ENCODE measurements around the gene CFAP107. TPM values are rescaled to one million over a fixed set of nuclear protein-coding genes. Genes with fewer than 3 reads are reported as not detected.
"Not testable (repeated sequence)": the region's sequence is repeated elsewhere in the genome, so short reads cannot be mapped to it uniquely, and the experiment has no call there.

CFAP107 gene
- total and polyA plus RNA-seq, 2 donors from 2014 or later, result not detected

GRCh38 chr1:12717301-12717838 is 28.6 kb upstream of the CFAP107 start:
- FAIRE-seq, result no peak
- H3K27me3 ChIP-seq (ENCODE audit: control insufficient read depth, insufficient read depth, low read length), result no peaks in the 10 kb centered on the region
- no peaks in the 10 kb centered on the region for H3K36me3 ChIP-seq (ENCODE audit: control insufficient read depth in 2 of 3, insufficient read depth in 3 of 3, low read length in 3 of 3)
- no peaks in the 10 kb centered on the region for H3K4me1 ChIP-seq (ENCODE audit: control insufficient read depth in 2 of 3, insufficient read depth in 2 of 3, low read depth in 1 of 3, low read length in 3 of 3)
- TF ChIP-seq CTCF (IDR thresholded peaks at IDR 0.05; ENCODE audit: borderline replicate concordance, extremely low read depth, insufficient read depth), result no peak
- no peak overlapping the region for H3K27ac ChIP-seq (ENCODE audit: low read depth in 2 of 2, low read length in 2 of 2)
- no peaks in the 10 kb centered on the region for H3K9me3 ChIP-seq (ENCODE audit: control insufficient read depth in 2 of 3, insufficient read depth in 1 of 3, low read length in 3 of 3)
- DNase-seq, result no peak
- intact Hi-C loops (cut with DNase I), result no loop called here
- no peak overlapping the region for H3K4me3 ChIP-seq (ENCODE audit: low read length in 3 of 3)
- no peak overlapping the region for H3K9ac ChIP-seq (ENCODE audit: low read length in 3 of 3)

- Histone ChIP-seq H3K9me3 (ENCODE audit: control insufficient read depth in 2 of 3, insufficient read depth in 1 of 3, low read length in 3 of 3) (no peaks in the 10 kb centered on the region), H3K36me3 (ENCODE audit: control insufficient read depth in 2 of 3, insufficient read depth in 3 of 3, low read length in 3 of 3) (no peaks in the 10 kb centered on the region), H3K27ac (ENCODE audit: low read depth in 2 of 2, low read length in 2 of 2) (no peak overlapping the region), H3K4me1 (ENCODE audit: control insufficient read depth in 2 of 3, insufficient read depth in 2 of 3, low read depth in 1 of 3, low read length in 3 of 3) (no peaks in the 10 kb centered on the region), H3K9ac (ENCODE audit: low read length in 3 of 3) (no peak overlapping the region), H3K4me3 (ENCODE audit: low read length in 3 of 3) (no peak overlapping the region), H3K27me3 (ENCODE audit: control insufficient read depth, insufficient read depth, low read length) (no peaks in the 10 kb centered on the region)
- intact Hi-C loops (cut with DNase I), result no loop called here
- no peak for TF ChIP-seq CTCF (IDR thresholded peaks at IDR 0.05; ENCODE audit: borderline replicate concordance, extremely low read depth, insufficient read depth)
- DNase-seq (no peak), FAIRE-seq (no peak)
Observed at GRCh38 chr1:12722626-12723025, 23.4 kb upstream of the CFAP107 start.

GRCh38 chr1:12728391-12728790 is 17.6 kb upstream of the CFAP107 start:
- H3K9ac ChIP-seq (ENCODE audit: low read length in 3 of 3), result no peak overlapping the region
- no peak overlapping the region for H3K27ac ChIP-seq (ENCODE audit: low read depth in 2 of 2, low read length in 2 of 2)
- peaks cover 0 to 6% (median 2%) of the 10 kb centered on the region in 3 donors for H3K9me3 ChIP-seq (ENCODE audit: control insufficient read depth in 2 of 3, insufficient read depth in 1 of 3, low read length in 3 of 3)
- intact Hi-C loops (cut with DNase I), result no loop called here
- no peak overlapping the region for H3K4me3 ChIP-seq (ENCODE audit: low read length in 3 of 3)
- H3K27me3 ChIP-seq (ENCODE audit: control insufficient read depth, insufficient read depth, low read length), result no peaks in the 10 kb centered on the region
- DNase-seq, result no peak
- H3K4me1 ChIP-seq (ENCODE audit: control insufficient read depth in 2 of 3, insufficient read depth in 2 of 3, low read depth in 1 of 3, low read length in 3 of 3), result no peaks in the 10 kb centered on the region
- TF ChIP-seq CTCF (IDR thresholded peaks at IDR 0.05; ENCODE audit: borderline replicate concordance, extremely low read depth, insufficient read depth), result no peak
- H3K36me3 ChIP-seq (ENCODE audit: control insufficient read depth in 2 of 3, insufficient read depth in 3 of 3, low read length in 3 of 3), result no peaks in the 10 kb centered on the region
- FAIRE-seq, result no peak

- TF ChIP-seq CTCF (IDR thresholded peaks at IDR 0.05; ENCODE audit: borderline replicate concordance, extremely low read depth, insufficient read depth), result no peak
- H3K36me3 ChIP-seq (ENCODE audit: control insufficient read depth in 2 of 3, insufficient read depth in 3 of 3, low read length in 3 of 3), result no peaks in the 10 kb centered on the region
- FAIRE-seq (no peak), DNase-seq (no peak)
- H3K27ac ChIP-seq (ENCODE audit: low read depth in 2 of 2, low read length in 2 of 2), result no peak overlapping the region
- H3K9me3 ChIP-seq (ENCODE audit: control insufficient read depth in 2 of 3, insufficient read depth in 1 of 3, low read length in 3 of 3), result peaks cover 0 to 6% (median 2%) of the 10 kb centered on the region in 3 donors
- no peak overlapping the region for H3K9ac ChIP-seq (ENCODE audit: low read length in 3 of 3)
- no peaks in the 10 kb centered on the region for H3K27me3 ChIP-seq (ENCODE audit: control insufficient read depth, insufficient read depth, low read length)
- H3K4me3 ChIP-seq (ENCODE audit: low read length in 3 of 3), result no peak overlapping the region
- no peaks in the 10 kb centered on the region for H3K4me1 ChIP-seq (ENCODE audit: control insufficient read depth in 2 of 3, insufficient read depth in 2 of 3, low read depth in 1 of 3, low read length in 3 of 3)
- intact Hi-C loops (cut with DNase I), result no loop called here
Observed at GRCh38 chr1:12730156-12730555, 15.8 kb upstream of the CFAP107 start.

- DNase-seq; H3K4me3 ChIP-seq (ENCODE audit: low read length in 3 of 3); FAIRE-seq; H3K9ac ChIP-seq (ENCODE audit: low read length in 3 of 3); H3K27me3 ChIP-seq (ENCODE audit: control insufficient read depth, insufficient read depth, low read length); H3K27ac ChIP-seq (ENCODE audit: low read depth in 2 of 2, low read length in 2 of 2); H3K9me3 ChIP-seq (ENCODE audit: control insufficient read depth in 2 of 3, insufficient read depth in 1 of 3, low read length in 3 of 3); H3K36me3 ChIP-seq (ENCODE audit: control insufficient read depth in 2 of 3, insufficient read depth in 3 of 3, low read length in 3 of 3); intact Hi-C loops (cut with DNase I); H3K4me1 ChIP-seq (ENCODE audit: control insufficient read depth in 2 of 3, insufficient read depth in 2 of 3, low read depth in 1 of 3, low read length in 3 of 3): not testable (repeated sequence)
Observed at GRCh38 chr1:12731084-12731483, 14.9 kb upstream of the CFAP107 start.

Measured in kidney (tissue), 14 donors.